DND-41 (cell line): ENCODE results near the gene IRF1.

Source experiments
- CTCF ChIP-seq: IDR thresholded peaks from 2 replicates; pipeline ENCODE4 v1.5.1; 2012; ENCODE audit warnings: borderline replicate concordance, low read length, moderate library complexity, mild to moderate bottlenecking; ENCODE audit not compliant: poor library complexity, severe bottlenecking; ENCODE audit errors: extremely low read depth
- EZH2 ChIP-seq: IDR thresholded peaks from 3 replicates; pipeline ENCODE4 v1.6.1; 2012; ENCODE audit warnings: borderline replicate concordance, low read depth, mild to moderate bottlenecking, moderate library complexity, low read length, inconsistent platforms; ENCODE audit not compliant: severe bottlenecking

- TF ChIP-seq CTCF (no peak), EZH2 (no peak)
These were observed 49.1 kb upstream of the IRF1 start for GRCh38 chr5:132539716-132540115.
